ENCODE measurements around the gene RANBP10.

The RANBP10 gene

GRCh38 chr16:67825906-67826305 lies 19.5 kb upstream of the RANBP10 start:
- no peak for DNase-seq

- DNase-seq, result no peak
These were observed 18.8 kb upstream of the RANBP10 start for GRCh38 chr16:67825119-67825518.

- DNase-seq, result peak; percentile 17
These were observed 16.2 kb upstream of the RANBP10 start for GRCh38 chr16:67822511-67822910.

- no peak for DNase-seq
These were observed 14.4 kb upstream of the RANBP10 start for GRCh38 chr16:67820608-67821259.

GRCh38 chr16:67814567-67814966 lies 8.2 kb upstream of the RANBP10 start:
- DNase-seq, result no peak

GRCh38 chr16:67811899-67812298 lies 5.5 kb upstream of the RANBP10 start:
- no peak for DNase-seq

GRCh38 chr16:67807148-67807682 lies 855 bp upstream of the RANBP10 start:
- DNase-seq, result no peak

- no peak for DNase-seq
These were observed 487 bp downstream of the RANBP10 start for GRCh38 chr16:67805718-67806427.

GRCh38 chr16:67804853-67805542 lies 1.4 kb downstream of the RANBP10 start:
- no peak for DNase-seq

GRCh38 chr16:67803894-67804293 lies 2.5 kb downstream of the RANBP10 start:
- no peak for DNase-seq

- DNase-seq, result no peak
These were observed 4.5 kb downstream of the RANBP10 start for GRCh38 chr16:67801883-67802282.

- no peak for DNase-seq
These were observed 5.1 kb downstream of the RANBP10 start for GRCh38 chr16:67801241-67801640.

GRCh38 chr16:67800338-67800926 lies 5.9 kb downstream of the RANBP10 start:
- DNase-seq, result no peak

- no peak for DNase-seq
These were observed 10.2 kb downstream of the RANBP10 start for GRCh38 chr16:67796099-67796718.

- DNase-seq, result no peak
These were observed 16.3 kb downstream of the RANBP10 start for GRCh38 chr16:67790071-67790470.

GRCh38 chr16:67786491-67786890 lies 19.9 kb downstream of the RANBP10 start:
- no peak for DNase-seq

- DNase-seq, result no peak
These were observed 23.0 kb downstream of the RANBP10 start for GRCh38 chr16:67783353-67783725.

- no peak for DNase-seq
These were observed 23.6 kb downstream of the RANBP10 start for GRCh38 chr16:67782567-67783352.

GRCh38 chr16:67781565-67781921 lies 24.8 kb downstream of the RANBP10 start:
- DNase-seq, result no peak

- no peak for DNase-seq
These were observed 25.4 kb downstream of the RANBP10 start for GRCh38 chr16:67780847-67781564.
